Right lobe of liver (tissue), 4 donors: ENCODE results near the gene PLCB1.

Experiments
- CTCF ChIP-seq, 4 donors: fragments of 200-600 bp in 3 of 4; fragments of 450-650 bp in 1 of 4; IDR thresholded peaks; one replicate each; pipeline versions ENCODE4 v1.5.1 to v1.8.0; 2016 to 2022; ENCODE audit warnings: antibody characterized with exemption in 4 of 4, mild to moderate bottlenecking in 2 of 4
- POLR2A ChIP-seq: fragments of 450-650 bp; IDR thresholded peaks from one replicate; pipeline ENCODE4 v1.6.1; 2017; ENCODE audit warnings: antibody characterized with exemption, mild to moderate bottlenecking
- donor health status: DM: no; HTN: no; CAD: no.
- donor health status: DM: no; HTN: no; CAD: no.
- donor health status: DM: no; HTN: yes; CAD: no.

DNA sequence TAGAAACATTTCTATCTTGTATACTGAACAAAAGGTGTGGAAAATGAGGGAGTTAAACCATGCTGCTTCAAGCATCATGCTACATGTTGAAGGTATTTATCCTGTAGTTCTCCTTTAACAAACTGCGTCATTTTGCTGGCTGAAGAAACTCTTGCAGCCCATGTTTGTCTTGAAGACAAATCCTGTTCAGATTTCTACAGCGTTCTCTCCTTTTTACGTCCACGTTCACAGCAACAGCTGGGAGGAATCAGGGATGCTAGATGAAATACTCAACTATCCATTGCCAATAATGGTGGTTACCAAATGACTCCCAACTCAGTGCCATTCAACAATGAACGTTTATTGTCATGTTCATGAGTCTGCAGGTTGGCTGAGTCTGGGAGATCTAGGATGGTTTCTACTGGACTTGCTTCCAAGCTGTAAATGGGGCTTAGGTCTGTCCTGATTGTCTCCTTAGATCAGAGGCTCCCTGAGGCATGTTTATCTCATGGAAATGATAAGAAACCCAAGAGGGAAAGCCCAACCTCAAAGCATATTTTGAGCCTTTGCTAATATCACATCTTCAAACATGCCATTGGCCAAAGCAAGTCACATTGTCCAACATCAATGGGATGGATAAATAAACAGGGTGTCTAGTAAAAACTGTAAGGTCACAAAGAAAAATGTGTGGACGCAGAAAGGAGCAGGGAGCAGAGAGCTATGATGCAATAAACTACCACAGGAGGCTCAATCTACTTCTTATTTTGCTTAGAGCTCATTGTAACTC is 2.7 kb upstream of the PLCB1 start:
- no peak for TF ChIP-seq CTCF (IDR thresholded peaks at IDR 0.05)
- TF ChIP-seq POLR2A, result no peak
